ENCODE data around the gene MCMBP. TPM values are rescaled to one million over a fixed set of nuclear protein-coding genes. Genes with fewer than 3 reads are reported as not detected.
"Not testable (repeated sequence)": the region's sequence is repeated elsewhere in the genome, so short reads cannot be mapped to it uniquely, and the experiment has no call there.

The MCMBP gene
- total RNA-seq, 1 experiment from 2014 or later: 108 TPM

GRCh38 chr10:119801998-119802538 is 70.6 kb downstream of the MCMBP start:
- DNase-seq (ENCODE audit: low spot score): no peak
- Histone ChIP-seq H3K9me3 (ENCODE audit: low read depth, low read length, poor library complexity, severe bottlenecking) (no peaks in the 10 kb centered on the region), H3K27me3 (replicated peaks; ENCODE audit: insufficient read depth, low read depth, low read length, poor library complexity) (no peaks in the 10 kb centered on the region), H3K4me1 (ENCODE audit: insufficient read depth, low read length, poor library complexity, severe bottlenecking) (peaks cover 28% of the 10 kb centered on the region), H3K27ac (ENCODE audit: low read depth, low read length, poor library complexity, severe bottlenecking) (no peak overlapping the region), H3K36me3 (ENCODE audit: insufficient read depth, low read length, poor library complexity, severe bottlenecking) (no peaks in the 10 kb centered on the region), H3K4me3 (ENCODE audit: low read depth, low read length, poor library complexity, severe bottlenecking) (no peak overlapping the region)
- no peak for TF ChIP-seq CTCF (conservative IDR thresholded peaks at IDR 0.05; ENCODE audit: low read depth, low read length)
- no peak for TF ChIP-seq EZH2 (IDR thresholded peaks at IDR 0.05; ENCODE audit: borderline replicate concordance, low read depth, low read length, poor library complexity, severe bottlenecking)
- ChIA-PET POLR2A (ENCODE audit: low non-redundant PET) (no interaction called here), CTCF (no interaction called here)
- intact Hi-C loops (cut with micrococcal nuclease; ENCODE audit: unreplicated experiment): no loop called here
- BruUV-seq (replicated peaks): no TSS peak

GRCh38 chr10:119801176-119801575 is 71.5 kb downstream of the MCMBP start:
- H3K27ac ChIP-seq (ENCODE audit: low read depth, low read length, poor library complexity, severe bottlenecking): no peak overlapping the region
- no peak for DNase-seq (ENCODE audit: low spot score)
- H3K4me3 ChIP-seq (ENCODE audit: low read depth, low read length, poor library complexity, severe bottlenecking): no peak overlapping the region
- POLR2A ChIA-PET (ENCODE audit: low non-redundant PET): no interaction called here
- peaks cover 20% of the 10 kb centered on the region for H3K4me1 ChIP-seq (ENCODE audit: insufficient read depth, low read length, poor library complexity, severe bottlenecking)
- intact Hi-C loops (cut with micrococcal nuclease; ENCODE audit: unreplicated experiment): no loop called here
- H3K27me3 ChIP-seq (replicated peaks; ENCODE audit: insufficient read depth, low read depth, low read length, poor library complexity): no peaks in the 10 kb centered on the region
- no TSS peak for BruUV-seq (replicated peaks)
- TF ChIP-seq EZH2 (IDR thresholded peaks at IDR 0.05; ENCODE audit: borderline replicate concordance, low read depth, low read length, poor library complexity, severe bottlenecking): no peak
- TF ChIP-seq CTCF (conservative IDR thresholded peaks at IDR 0.05; ENCODE audit: low read depth, low read length): no peak
- CTCF ChIA-PET: no interaction called here
- no peaks in the 10 kb centered on the region for H3K9me3 ChIP-seq (ENCODE audit: low read depth, low read length, poor library complexity, severe bottlenecking)
- no peaks in the 10 kb centered on the region for H3K36me3 ChIP-seq (ENCODE audit: insufficient read depth, low read length, poor library complexity, severe bottlenecking)

GRCh38 chr10:119796039-119796438 is 76.6 kb downstream of the MCMBP start:
- no peak for DNase-seq (ENCODE audit: low spot score)
- TF ChIP-seq EZH2 (IDR thresholded peaks at IDR 0.05; ENCODE audit: borderline replicate concordance, low read depth, low read length, poor library complexity, severe bottlenecking): no peak
- TF ChIP-seq CTCF (conservative IDR thresholded peaks at IDR 0.05; ENCODE audit: low read depth, low read length): no peak
- Histone ChIP-seq H3K4me1 (ENCODE audit: insufficient read depth, low read length, poor library complexity, severe bottlenecking) (no peaks in the 10 kb centered on the region), H3K27ac (ENCODE audit: low read depth, low read length, poor library complexity, severe bottlenecking) (no peak overlapping the region), H3K9me3 (ENCODE audit: low read depth, low read length, poor library complexity, severe bottlenecking) (no peaks in the 10 kb centered on the region), H3K36me3 (ENCODE audit: insufficient read depth, low read length, poor library complexity, severe bottlenecking) (no peaks in the 10 kb centered on the region), H3K27me3 (replicated peaks; ENCODE audit: insufficient read depth, low read depth, low read length, poor library complexity) (no peaks in the 10 kb centered on the region), H3K4me3 (ENCODE audit: low read depth, low read length, poor library complexity, severe bottlenecking) (no peak overlapping the region)
- intact Hi-C loops (cut with micrococcal nuclease; ENCODE audit: unreplicated experiment): no loop called here
- POLR2A ChIA-PET (ENCODE audit: low non-redundant PET): interaction anchor here (0.6 kb wide), 1 partner anchor 77 kb away, joined by 8 read pairs; no protein-coding TSS in a partner anchor
- BruUV-seq (replicated peaks): no TSS peak
- CTCF ChIA-PET: no interaction called here

GRCh38 chr10:119795101-119795500 is 77.5 kb downstream of the MCMBP start:
- intact Hi-C loops (cut with micrococcal nuclease; ENCODE audit: unreplicated experiment); BruUV-seq (replicated peaks); H3K36me3 ChIP-seq (ENCODE audit: insufficient read depth, low read length, poor library complexity, severe bottlenecking); DNase-seq (ENCODE audit: low spot score); CTCF ChIA-PET; H3K4me3 ChIP-seq (ENCODE audit: low read depth, low read length, poor library complexity, severe bottlenecking); POLR2A ChIA-PET (ENCODE audit: low non-redundant PET); H3K27ac ChIP-seq (ENCODE audit: low read depth, low read length, poor library complexity, severe bottlenecking); H3K4me1 ChIP-seq (ENCODE audit: insufficient read depth, low read length, poor library complexity, severe bottlenecking); H3K27me3 ChIP-seq (replicated peaks; ENCODE audit: insufficient read depth, low read depth, low read length, poor library complexity); H3K9me3 ChIP-seq (ENCODE audit: low read depth, low read length, poor library complexity, severe bottlenecking): not testable (repeated sequence)

Data from A673 (cell line).